Thyroid gland (tissue), 4 donors: ENCODE results near the gene ARHGAP24. TPM values are rescaled to one million over a fixed set of nuclear protein-coding genes. Genes with fewer than 3 reads are reported as not detected.
A peak's percentile ranks its signal among the peaks of the same experiment; 100 is the strongest.
"Not testable (repeated sequence)": the region's sequence is repeated elsewhere in the genome, so short reads cannot be mapped to it uniquely, and the experiment has no call there.

Experiments
- DNase-seq, 2 donors: peaks; one replicate each; pipeline ENCODE4 v3.0.0-alpha.2; 2019
- H3K27ac ChIP-seq, 3 donors: fragments of 200-600 bp; sonication (generic); 1 replicate in 2 of 3; 2 replicates in 1 of 3; pipeline ENCODE4 v1.5.1; 2016 to 2019; ENCODE audit warnings: mild to moderate bottlenecking in 1 of 3, moderate library complexity in 1 of 3
- H3K27me3 ChIP-seq: fragments of 200-600 bp; sonication (generic); one replicate; pipeline ENCODE4 v1.5.1; 2019
- H3K36me3 ChIP-seq, 2 donors: fragments of 200-600 bp; sonication (generic); one replicate each; pipeline ENCODE4 v1.5.1; 2016 to 2019
- H3K4me1 ChIP-seq, 2 donors: fragments of 200-600 bp; sonication (generic); one replicate each; pipeline ENCODE4 v1.5.1; 2017 to 2019
- H3K4me3 ChIP-seq, 3 donors: fragments of 200-600 bp; sonication (generic); replicated peaks in 1 of 3; 1 replicate in 2 of 3; 2 replicates in 1 of 3; pipeline ENCODE4 v1.5.1; 2016; ENCODE audit warnings: mild to moderate bottlenecking in 1 of 3
- H3K9me3 ChIP-seq: fragments of 200-600 bp; sonication (generic); one replicate; pipeline ENCODE4 v1.5.1; 2017
- CTCF ChIP-seq, 6 experiments: fragments of 200-600 bp in 3 of 6; fragments of 450-650 bp in 3 of 6; sonication (generic) in 3 of 6; IDR thresholded peaks; one replicate each; pipeline ENCODE4 v1.5.1; 2016 to 2019; ENCODE audit warnings: antibody characterized with exemption in 6 of 6, mild to moderate bottlenecking in 2 of 6, inconsistent platforms in 1 of 6, moderate library complexity in 1 of 6
- POLR2A ChIP-seq, 2 donors: fragments of 450-650 bp; IDR thresholded peaks; one replicate each; pipeline ENCODE4 v1.6.1; 2017; ENCODE audit warnings: antibody characterized with exemption in 2 of 2, mild to moderate bottlenecking in 2 of 2, moderate library complexity in 1 of 2
- WGBS, 2 donors: methylation state at CpG; one replicate each; pipeline ENCODE4 v1.1.5; 2017; 5-methylcytosine and 5-hydroxymethylcytosine counted together
- intact Hi-C: fragments of 100-400 bp; cut with DNase I; formaldehyde crosslinking; loops from one replicate; pipeline ENCODE4 v1.15.1; 2023
- total RNA-seq, 4 donors: library from RNA; depleted of rRNA; stranded (reverse); fragments of >200 nt; gene quantifications; one replicate each; pipeline ENCODE4 v1.2.3, GENCODE V29; 2016

ARHGAP24 gene
- total RNA-seq, 4 donors from 2014 or later = 20.8 to 70.3 (median 52.4) TPM

- no peaks in the 10 kb centered on the region for H3K9me3 ChIP-seq
- intact Hi-C loops = no loop called here
- H3K27me3 ChIP-seq = no peaks in the 10 kb centered on the region
- DNase-seq = no peak
- peaks cover 9 to 32% of the 10 kb centered on the region in 2 donors for H3K4me1 ChIP-seq
- H3K36me3 ChIP-seq = no peaks in the 10 kb centered on the region
- 16% methylated on average over 3 of the region's 3 CpGs for WGBS, 2 donors
- TF ChIP-seq CTCF (IDR thresholded peaks at IDR 0.05) (no peak), POLR2A (IDR thresholded peaks at IDR 0.05) (no peak)
- peak overlapping the region in 1 of 3 donors; percentile 43 for H3K27ac ChIP-seq
- H3K4me3 ChIP-seq = no peak overlapping the region
Observed at GRCh38 chr4:85833302-85833701, 358.4 kb downstream of the ARHGAP24 start.

- H3K4me1 ChIP-seq = peaks cover 3 to 27% of the 10 kb centered on the region in 2 donors
- H3K9me3 ChIP-seq = no peaks in the 10 kb centered on the region
- no peak overlapping the region for H3K27ac ChIP-seq
- WGBS, 2 donors = 96 to 100% methylated on average over 6 of the region's 6 CpGs
- H3K27me3 ChIP-seq = no peaks in the 10 kb centered on the region
- DNase-seq = no peak
- no peak overlapping the region for H3K4me3 ChIP-seq
- no peak for TF ChIP-seq POLR2A (IDR thresholded peaks at IDR 0.05)
- no peak for TF ChIP-seq CTCF (IDR thresholded peaks at IDR 0.05)
- H3K36me3 ChIP-seq = no peaks in the 10 kb centered on the region
- intact Hi-C loops = no loop called here
Observed at GRCh38 chr4:85834934-85835333, 360.0 kb downstream of the ARHGAP24 start.

- H3K4me3 ChIP-seq = no peak overlapping the region
- no peaks in the 10 kb centered on the region for H3K27me3 ChIP-seq
- no peaks in the 10 kb centered on the region for H3K9me3 ChIP-seq
- no peak overlapping the region for H3K27ac ChIP-seq
- 84 to 86% methylated on average over 3 of the region's 3 CpGs for WGBS, 2 donors
- H3K4me1 ChIP-seq = peaks cover 0 to 23% of the 10 kb centered on the region in 2 donors
- H3K36me3 ChIP-seq = no peaks in the 10 kb centered on the region
- no peak for DNase-seq
- no peak for TF ChIP-seq CTCF (IDR thresholded peaks at IDR 0.05)
- no peak for TF ChIP-seq POLR2A (IDR thresholded peaks at IDR 0.05)
- intact Hi-C loops = no loop called here
Observed at GRCh38 chr4:85836588-85837438, 361.9 kb downstream of the ARHGAP24 start.

GRCh38 chr4:85837439-85837733, 362.4 kb downstream of the ARHGAP24 start:
- 65 to 78% methylated on average over 4 of the region's 4 CpGs for WGBS, 2 donors
- H3K27ac ChIP-seq = no peak overlapping the region
- peaks cover 0 to 20% of the 10 kb centered on the region in 2 donors for H3K4me1 ChIP-seq
- TF ChIP-seq CTCF (IDR thresholded peaks at IDR 0.05) (no peak), POLR2A (IDR thresholded peaks at IDR 0.05) (no peak)
- intact Hi-C loops = no loop called here
- H3K36me3 ChIP-seq = no peaks in the 10 kb centered on the region
- no peaks in the 10 kb centered on the region for H3K27me3 ChIP-seq
- no peak overlapping the region for H3K4me3 ChIP-seq
- DNase-seq = no peak
- no peaks in the 10 kb centered on the region for H3K9me3 ChIP-seq

- intact Hi-C loops, DNase-seq, H3K36me3 ChIP-seq, H3K4me3 ChIP-seq, H3K9me3 ChIP-seq, H3K27me3 ChIP-seq, H3K4me1 ChIP-seq: not testable (repeated sequence)
- WGBS, 2 donors = 72 to 77% methylated on average over 3 of the region's 3 CpGs
- peak overlapping the region in 1 of 3 donors; percentile 39 for H3K27ac ChIP-seq
Observed at GRCh38 chr4:85839981-85840451, 365.1 kb downstream of the ARHGAP24 start.
